NCI-H510A treated with DMSO at 0.1 percent for 48 hours (cell line): ENCODE measurements around the gene IFITM5.
"Not testable (repeated sequence)": the region's sequence is repeated elsewhere in the genome, so short reads cannot be mapped to it uniquely, and the experiment has no call there.

Experiments
- DNase-seq: peaks from one replicate; lab custom pipeline; 2025; lab: John Stamatoyannopoulos, UW

Gene IFITM5

GRCh38 chr11:328012-328411 lies 28.7 kb upstream of the IFITM5 start:
- DNase-seq = no peak

GRCh38 chr11:327581-327923 lies 28.2 kb upstream of the IFITM5 start:
- no peak for DNase-seq

- no peak for DNase-seq
Measured at GRCh38 chr11:326842-327580, 27.7 kb upstream of the IFITM5 start.

GRCh38 chr11:326592-326841 lies 27.2 kb upstream of the IFITM5 start:
- DNase-seq = no peak

- DNase-seq = no peak
Measured at GRCh38 chr11:325796-326591, 26.7 kb upstream of the IFITM5 start.

- not testable (repeated sequence) for DNase-seq
Measured at GRCh38 chr11:324593-325517, 25.5 kb upstream of the IFITM5 start.

GRCh38 chr11:324156-324555 lies 24.8 kb upstream of the IFITM5 start:
- DNase-seq = no peak

- not testable (repeated sequence) for DNase-seq
Measured at GRCh38 chr11:319888-320273, 20.6 kb upstream of the IFITM5 start.

GRCh38 chr11:319121-319887 lies 20.0 kb upstream of the IFITM5 start:
- not testable (repeated sequence) for DNase-seq

GRCh38 chr11:318405-319120 lies 19.2 kb upstream of the IFITM5 start:
- DNase-seq = not testable (repeated sequence)

- not testable (repeated sequence) for DNase-seq
Measured at GRCh38 chr11:317668-318404, 18.5 kb upstream of the IFITM5 start.

GRCh38 chr11:316891-317301 lies 17.6 kb upstream of the IFITM5 start:
- no peak for DNase-seq

- no peak for DNase-seq
Measured at GRCh38 chr11:316031-316701, 16.8 kb upstream of the IFITM5 start.

- DNase-seq = no peak
Measured at GRCh38 chr11:315516-315994, 16.2 kb upstream of the IFITM5 start.

GRCh38 chr11:315051-315481 lies 15.7 kb upstream of the IFITM5 start:
- DNase-seq = no peak

GRCh38 chr11:314554-314875 lies 15.2 kb upstream of the IFITM5 start:
- not testable (repeated sequence) for DNase-seq

- no peak for DNase-seq
Measured at GRCh38 chr11:313787-314553, 14.6 kb upstream of the IFITM5 start, which contains the start of gene IFITM1. Gene IFITM1, plus strand, starts transcription at chr11:314040. Its CDS starts 131 bp downstream, at chr11:314171.

- DNase-seq = no peak
Measured at GRCh38 chr11:313304-313786, 14.0 kb upstream of the IFITM5 start.
